H9 (cell line): ENCODE measurements around the gene MTFP1. TPM values are rescaled to one million over a fixed set of nuclear protein-coding genes. Genes with fewer than 3 reads are reported as not detected.
A peak's percentile ranks its signal among the peaks of the same experiment; 100 is the strongest.

Experiments used
- DNase-seq: peaks from one replicate; pipeline ENCODE4 v3.0.0-alpha.2; 2017
- H2AFZ ChIP-seq: one replicate; pipeline ENCODE4 v1.6.1; 2013; ENCODE audit warnings: mild to moderate bottlenecking, low read length, control low read depth, moderate library complexity
- H2AK5ac ChIP-seq: 2 replicates; pipeline ENCODE4 v1.6.1; 2013; ENCODE audit warnings: low read length, control low read depth, mixed read lengths; ENCODE audit not compliant: insufficient read length
- H2BK120ac ChIP-seq: one replicate; pipeline ENCODE4 v1.6.1; 2013; ENCODE audit warnings: low read depth, mild to moderate bottlenecking, low read length, control low read depth, inconsistent platforms; ENCODE audit not compliant: poor library complexity, severe bottlenecking
- H2BK12ac ChIP-seq: 2 replicates; pipeline ENCODE4 v1.6.1; 2013; ENCODE audit warnings: low read length, control low read depth, mixed read lengths, low read depth; ENCODE audit not compliant: insufficient read length
- H2BK15ac ChIP-seq: 2 replicates; pipeline ENCODE4 v1.6.1; 2013; ENCODE audit warnings: low read depth, low read length, control low read depth
- H2BK20ac ChIP-seq: one replicate; pipeline ENCODE4 v1.6.1; 2013; ENCODE audit warnings: low read depth, mild to moderate bottlenecking, low read length, control low read depth, inconsistent platforms; ENCODE audit not compliant: poor library complexity, severe bottlenecking
- H2BK5ac ChIP-seq: 2 replicates; pipeline ENCODE4 v1.6.1; 2013; ENCODE audit warnings: low read length, control low read depth, mixed read lengths; ENCODE audit not compliant: insufficient read length
- H3K14ac ChIP-seq: 2 replicates; pipeline ENCODE4 v1.6.1; 2013; ENCODE audit warnings: low read length, control low read depth; ENCODE audit not compliant: insufficient read depth
- H3K18ac ChIP-seq: 2 replicates; pipeline ENCODE4 v1.6.1; 2013; ENCODE audit warnings: low read depth, mild to moderate bottlenecking, mixed read lengths, low read length, control low read depth; ENCODE audit not compliant: insufficient read length
- H3K23ac ChIP-seq: 2 replicates; pipeline ENCODE4 v1.6.1; 2013; ENCODE audit warnings: low read length, control low read depth, mixed read lengths, low read depth; ENCODE audit not compliant: insufficient read length
- H3K23me2 ChIP-seq: 2 replicates; pipeline ENCODE4 v1.6.1; 2013; ENCODE audit warnings: low read depth, mild to moderate bottlenecking, mixed read lengths, low read length, control low read depth; ENCODE audit not compliant: insufficient read length, poor library complexity, severe bottlenecking
- H3K27ac ChIP-seq: 2 replicates; pipeline ENCODE4 v1.5.1; 2013; ENCODE audit warnings: low read length, control low read depth, mixed read lengths, low read depth; ENCODE audit not compliant: insufficient read length
- H3K27me3 ChIP-seq: 2 replicates; pipeline ENCODE4 v1.6.1; 2013; ENCODE audit warnings: low read length, control low read depth, inconsistent platforms; ENCODE audit not compliant: insufficient read depth
- H3K4ac ChIP-seq: 2 replicates; pipeline ENCODE4 v1.6.1; 2013; ENCODE audit warnings: low read depth, mild to moderate bottlenecking, control low read depth, inconsistent platforms, low read length, moderate library complexity
- H3K4me1 ChIP-seq: 2 replicates; pipeline ENCODE4 v1.6.1; 2013; ENCODE audit warnings: low read length, control low read depth, inconsistent platforms; ENCODE audit not compliant: insufficient read depth
- H3K4me2 ChIP-seq: 2 replicates; pipeline ENCODE4 v1.6.1; 2013; ENCODE audit warnings: low read length, control low read depth, mixed read lengths; ENCODE audit not compliant: insufficient read length, insufficient read depth
- H3K56ac ChIP-seq: 2 replicates; pipeline ENCODE4 v1.6.1; 2013; ENCODE audit warnings: low read depth, mild to moderate bottlenecking, mixed read lengths, low read length, control low read depth; ENCODE audit not compliant: insufficient read length
- H3K79me1 ChIP-seq: 2 replicates; pipeline ENCODE4 v1.6.1; 2013; ENCODE audit warnings: low read depth, mild to moderate bottlenecking, moderate library complexity, low read length, control low read depth, inconsistent platforms; ENCODE audit not compliant: insufficient read depth, poor library complexity, severe bottlenecking
- H3K79me2 ChIP-seq: 2 replicates; pipeline ENCODE4 v1.6.1; 2013; ENCODE audit warnings: low read length, control low read depth, inconsistent platforms; ENCODE audit not compliant: insufficient read depth
- H3K9ac ChIP-seq: 2 replicates; pipeline ENCODE4 v1.6.1; 2013; ENCODE audit warnings: low read length, control low read depth, mixed read lengths; ENCODE audit not compliant: insufficient read length; ENCODE audit errors: extremely low read depth
- H3K9me3 ChIP-seq: one replicate; pipeline ENCODE4 v1.6.1; 2013; ENCODE audit warnings: low read depth, low read length, inconsistent platforms; ENCODE audit not compliant: control insufficient read depth
- H3T11ph ChIP-seq: one replicate; pipeline ENCODE4 v1.6.1; 2013; ENCODE audit warnings: mild to moderate bottlenecking, low read length, control low read depth, inconsistent platforms
- H4K20me1 ChIP-seq: one replicate; pipeline ENCODE4 v1.6.1; 2013; ENCODE audit not compliant: control insufficient read depth, insufficient read length, insufficient read depth
- H4K5ac ChIP-seq: 2 replicates; pipeline ENCODE4 v1.6.1; 2013; ENCODE audit warnings: low read depth, mild to moderate bottlenecking, mixed read lengths, low read length, control low read depth; ENCODE audit not compliant: insufficient read length
- H4K8ac ChIP-seq: replicated peaks from 2 replicates; pipeline ENCODE4 v1.6.1; 2013; ENCODE audit warnings: low read length, control low read depth, mixed read lengths, low read depth; ENCODE audit not compliant: insufficient read length
- H4K91ac ChIP-seq: 2 replicates; pipeline ENCODE4 v1.6.1; 2013; ENCODE audit warnings: low read depth, mild to moderate bottlenecking, moderate library complexity, mixed read lengths, low read length, control low read depth; ENCODE audit not compliant: insufficient read length
- H3K27ac Mint-ChIP-seq, 3 experiments: 2 replicates in 2 of 3; 3 replicates in 1 of 3; pipeline ENCODE4 v1.8.0; 2020 to 2021; ENCODE audit warnings: mixed read lengths in 3 of 3, mild to moderate bottlenecking in 1 of 3, moderate library complexity in 1 of 3
- H3K27me3 Mint-ChIP-seq: 2 replicates; pipeline ENCODE4 v1.8.0; 2021; ENCODE audit warnings: low read depth, mild to moderate bottlenecking, moderate library complexity, mixed read lengths
- H3K36me3 Mint-ChIP-seq, 3 experiments: 2 replicates in 2 of 3; 3 replicates in 1 of 3; pipeline ENCODE4 v1.8.0; 2020 to 2021; ENCODE audit warnings: low read depth in 3 of 3, mixed read lengths in 3 of 3; ENCODE audit not compliant: insufficient read depth in 1 of 3
- H3K4me1 Mint-ChIP-seq, 2 experiments: 2 replicates each; pipeline ENCODE4 v1.8.0; 2020; ENCODE audit warnings: mixed read lengths in 2 of 2
- H3K4me3 Mint-ChIP-seq, 2 experiments: 2 replicates in 1 of 2; 3 replicates in 1 of 2; pipeline ENCODE4 v1.8.0; 2020 to 2021; ENCODE audit warnings: mild to moderate bottlenecking in 2 of 2, mixed read lengths in 2 of 2, moderate library complexity in 1 of 2
- H3K9me3 Mint-ChIP-seq, 2 experiments: 2 replicates in 1 of 2; 3 replicates in 1 of 2; pipeline ENCODE4 v1.8.0; 2020; ENCODE audit warnings: mild to moderate bottlenecking in 2 of 2, mixed read lengths in 2 of 2, moderate library complexity in 1 of 2
- CTCF ChIP-seq: fragments of 200-600 bp; sonication (generic); conservative IDR thresholded peaks from 3 replicates; pipeline ENCODE4 v1.8.0; 2021; ENCODE audit warnings: antibody characterized with exemption, mild to moderate bottlenecking
- WGBS: extraction: QIAGEN DNeasy Blood & Tissue Kit; methylation state at CpG from one replicate; pipeline ENCODE4 v1.1.7; 2013; ENCODE audit warnings: missing lambda C conversion rate, low lambda C conversion rate, mixed read lengths; ENCODE audit not compliant: insufficient read length; ENCODE audit errors: extremely low coverage; 5-methylcytosine and 5-hydroxymethylcytosine counted together
- total RNA-seq: library from RNA; stranded (reverse); gene quantifications from 2 replicates; pipeline ENCODE4 v1.2.1, GENCODE V29; 2021

Gene MTFP1
- total RNA-seq, 1 experiment from 2014 or later, result 46.8 TPM

- Histone ChIP-seq H3K9ac (no peak overlapping the region), H2BK12ac (no peak overlapping the region), H2AK5ac (no peak overlapping the region), H3K4me1 (peaks cover 7% of the 10 kb centered on the region; the same call in 1 of the 2 replicates), H4K91ac (no peak overlapping the region), H4K5ac (no peak overlapping the region), H3K4ac (no peak overlapping the region), H3K79me1 (no peaks in the 10 kb centered on the region), H3K79me2 (no peaks in the 10 kb centered on the region; the same call in 1 of the 2 replicates), H3K56ac (no peak overlapping the region), H3K14ac (no peak overlapping the region), H2BK15ac (no peak overlapping the region), H3K4me2 (peak overlapping the region; percentile 83), H3K18ac (no peak overlapping the region), H3K23ac (no peak overlapping the region), H2AFZ (no peak overlapping the region), H3K23me2 (peaks cover 21% of the 10 kb centered on the region), H2BK20ac (no peak overlapping the region), H4K20me1 (no peaks in the 10 kb centered on the region), H3T11ph (no peak overlapping the region), H2BK5ac (no peak overlapping the region), H3K27ac (peak overlapping the region; percentile 29), H3K27me3 (no peaks in the 10 kb centered on the region), H2BK120ac (no peak overlapping the region), H4K8ac (no peak overlapping the region), H3K9me3 (no peaks in the 10 kb centered on the region)
- WGBS, result no CpG with 5 or more reads among the region's 31 CpGs
- TF ChIP-seq CTCF, result no peak
- no peaks in the 10 kb centered on the region; the same call in 1 of the 2 replicates for H3K27me3 Mint-ChIP-seq
- peaks cover 14 to 43% (median 41%) of the 10 kb centered on the region in 3 experiments for H3K36me3 Mint-ChIP-seq
- no peaks in the 10 kb centered on the region for H3K9me3 Mint-ChIP-seq
- H3K27ac Mint-ChIP-seq, result peak overlapping the region; percentile 96 to 98 (median 98); a peak in 6 of 7 replicates
- H3K4me3 Mint-ChIP-seq, result peak overlapping the region; percentile 87 to 93
- H3K4me1 Mint-ChIP-seq, result peaks cover 31 to 37% of the 10 kb centered on the region in 2 experiments
- DNase-seq, result peak; percentile 99
Observed at GRCh38 chr22:30423959-30424533, 1.5 kb upstream of the MTFP1 start.
